NB4 (cell line): ENCODE results near the gene TRIP6.
A peak's percentile ranks its signal among the peaks of the same experiment; 100 is the strongest.

Experiments used
- DNase-seq: peaks from one replicate; pipeline ENCODE4 v3.0.0; 2010; ENCODE audit warnings: low read depth
- H3K4me3 ChIP-seq: one replicate; pipeline ENCODE4 v1.5.1; 2011; ENCODE audit warnings: mild to moderate bottlenecking, low read depth, low read length, moderate library complexity
- CTCF ChIP-seq: IDR thresholded peaks from one replicate; pipeline ENCODE4 v1.5.1; 2012; ENCODE audit warnings: low read depth, low read length
- MYC ChIP-seq: IDR thresholded peaks from 2 replicates; pipeline ENCODE4 v1.6.1; 2011; ENCODE audit warnings: low read depth, low read length
- POLR2A ChIP-seq: IDR thresholded peaks from 2 replicates; pipeline ENCODE4 v1.6.1; 2011; ENCODE audit warnings: mild to moderate bottlenecking; ENCODE audit not compliant: insufficient read length; ENCODE audit errors: extremely low read depth
- TF ChIP-seq, protein P1 (sequence below): IDR thresholded peaks from 2 replicates; pipeline ENCODE4 v1.6.1; 2011; ENCODE audit warnings: low read depth, low read length

The TRIP6 gene

GRCh38 chr7:100895956-100896731, 29.0 kb downstream of the TRIP6 start:
- TF ChIP-seq MYC = no peak
- TF ChIP-seq, protein P1, sequence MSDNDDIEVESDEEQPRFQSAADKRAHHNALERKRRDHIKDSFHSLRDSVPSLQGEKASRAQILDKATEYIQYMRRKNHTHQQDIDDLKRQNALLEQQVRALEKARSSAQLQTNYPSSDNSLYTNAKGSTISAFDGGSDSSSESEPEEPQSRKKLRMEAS = no peak
- TF ChIP-seq CTCF = no peak
- TF ChIP-seq POLR2A = no peak
- no peak overlapping the region for H3K4me3 ChIP-seq
- peak; percentile 59 for DNase-seq

DNA sequence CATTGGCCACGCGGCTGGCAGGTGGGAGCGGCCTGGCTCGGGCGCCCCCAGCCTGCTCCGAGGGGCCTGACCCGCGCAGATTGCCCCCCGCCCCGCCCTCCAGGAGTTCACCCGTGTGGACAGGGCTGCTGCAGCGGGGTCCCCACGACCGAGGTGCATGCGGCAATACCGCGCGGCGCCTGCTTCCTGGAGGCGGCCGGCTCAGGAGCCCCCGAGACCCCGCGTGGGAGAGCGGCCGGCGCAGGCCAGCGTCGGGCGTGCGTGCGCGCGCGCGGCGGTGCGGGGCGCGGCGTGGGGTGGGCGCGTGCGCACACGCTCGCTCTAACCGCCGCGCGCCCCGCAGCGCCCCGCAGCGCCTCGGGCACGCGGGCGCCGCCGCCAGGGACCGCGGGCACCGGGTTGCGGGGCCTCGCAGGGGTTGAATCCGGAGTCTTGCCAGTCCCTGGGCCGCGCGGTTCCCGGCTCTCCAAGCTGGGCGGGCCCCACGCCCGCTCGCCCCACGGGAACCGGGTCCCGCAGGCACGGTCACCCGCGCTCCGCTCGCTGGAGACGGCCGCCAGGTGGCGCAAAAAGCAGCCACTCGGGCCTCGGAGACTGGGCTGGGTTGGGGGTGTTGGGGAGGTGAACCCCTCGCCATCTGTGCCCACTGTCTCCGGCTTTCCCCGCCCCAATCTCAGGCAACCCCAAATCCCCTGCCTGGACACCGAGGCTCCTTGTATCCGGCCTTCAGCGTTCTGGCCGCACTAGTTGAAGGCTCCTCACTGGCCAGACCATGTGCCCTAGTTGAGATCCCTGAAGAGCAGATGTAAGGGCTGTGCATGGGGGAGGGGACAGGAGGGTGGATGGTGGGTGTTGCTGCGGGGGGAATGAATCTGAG, 29.8 kb downstream of the TRIP6 start:
- H3K4me3 ChIP-seq = no peak overlapping the region
- peak; percentile 48 for DNase-seq
- TF ChIP-seq CTCF (peak; percentile 83), MYC (no peak), POLR2A (no peak)
- TF ChIP-seq, protein P1 = peak; percentile 43; the same call in 1 of the 2 replicates

- DNase-seq = no peak
- no peak for TF ChIP-seq POLR2A
- TF ChIP-seq CTCF = no peak
- TF ChIP-seq MYC = no peak
- no peak overlapping the region for H3K4me3 ChIP-seq
These were observed 30.7 kb downstream of the TRIP6 start for GRCh38 chr7:100897772-100898454.

DNA sequence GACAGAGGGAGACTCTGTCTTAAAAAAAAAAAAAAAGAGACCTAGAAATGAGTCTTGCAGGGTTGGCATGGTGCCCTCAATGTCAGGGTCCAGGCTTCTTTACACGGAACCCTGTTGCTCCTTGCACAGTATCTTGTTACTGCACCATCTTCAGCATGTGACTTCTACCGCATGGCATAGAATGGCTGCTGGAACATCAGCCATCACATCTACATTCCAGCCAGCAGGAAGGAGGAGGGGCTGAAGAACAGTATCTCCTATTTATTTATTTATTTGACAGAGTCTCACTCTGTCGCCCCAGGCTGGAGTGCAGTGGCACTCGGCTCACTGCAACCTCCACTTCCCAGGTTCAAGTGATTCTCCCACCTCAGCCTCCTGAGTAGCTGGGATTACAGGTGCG, 32.2 kb downstream of the TRIP6 start:
- DNase-seq = no peak
- H3K4me3 ChIP-seq = no peak overlapping the region
- no peak for TF ChIP-seq POLR2A
- no peak for TF ChIP-seq MYC
- no peak for TF ChIP-seq CTCF
- TF ChIP-seq, protein P1 = no peak

DNA sequence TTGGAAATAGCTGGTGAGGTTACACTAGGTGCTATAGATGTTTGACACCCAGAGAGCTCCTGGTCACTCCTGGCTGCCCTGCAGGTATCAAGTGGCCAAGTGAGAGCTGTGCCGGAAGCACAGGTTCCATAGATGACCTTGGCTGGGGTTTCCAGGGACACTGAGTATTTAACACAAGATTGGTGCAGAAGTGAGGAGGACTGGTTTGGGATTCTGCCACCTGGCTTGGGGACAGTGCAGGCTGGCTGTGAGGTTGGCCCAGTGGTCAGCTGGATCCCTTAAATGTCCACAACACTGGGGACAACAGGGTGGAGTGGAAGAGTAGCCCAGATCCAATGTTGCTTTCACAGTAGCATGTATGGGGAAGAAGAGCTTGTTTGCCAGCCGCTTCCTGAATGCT, 33.8 kb downstream of the TRIP6 start:
- H3K4me3 ChIP-seq = no peak overlapping the region
- no peak for DNase-seq
- TF ChIP-seq POLR2A (no peak), CTCF (no peak), MYC (no peak)
- TF ChIP-seq, protein P1 = no peak
